Activated CD4-positive, alpha-beta T cell treated with anti-CD3 and anti-CD28 coated beads, Interleukin-2, amount 50 U/mL, for 24 hours (primary cell): ENCODE results near the gene TSPAN9.

Experiments used
- DNase-seq, 2 donors: peaks; one replicate each; pipeline ENCODE4 v3.0.0-alpha.2; 2020; ENCODE audit warnings: low read depth in 1 of 2, low spot score in 1 of 2

Gene TSPAN9

DNA sequence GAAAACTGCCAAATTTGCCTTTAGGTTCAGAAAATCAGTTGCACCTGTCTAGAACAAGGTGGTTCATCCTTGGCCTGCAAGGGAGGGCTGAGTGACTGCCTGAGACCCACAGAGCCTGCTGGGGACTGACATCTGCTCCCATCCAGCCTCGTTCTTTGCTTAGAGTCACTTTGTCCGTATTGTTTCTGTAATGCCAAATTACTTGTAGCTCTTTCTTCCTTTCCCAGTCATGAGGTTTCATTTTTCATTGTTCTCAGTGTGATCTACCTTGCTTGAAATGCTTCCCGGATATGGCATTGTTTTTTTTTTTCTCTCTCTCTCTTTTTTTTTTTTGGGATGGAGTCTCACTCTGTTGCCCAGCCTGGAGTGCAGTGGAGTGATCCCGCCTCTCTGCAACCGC lies 21.3 kb downstream of the TSPAN9 start:
- no peak for DNase-seq

DNA sequence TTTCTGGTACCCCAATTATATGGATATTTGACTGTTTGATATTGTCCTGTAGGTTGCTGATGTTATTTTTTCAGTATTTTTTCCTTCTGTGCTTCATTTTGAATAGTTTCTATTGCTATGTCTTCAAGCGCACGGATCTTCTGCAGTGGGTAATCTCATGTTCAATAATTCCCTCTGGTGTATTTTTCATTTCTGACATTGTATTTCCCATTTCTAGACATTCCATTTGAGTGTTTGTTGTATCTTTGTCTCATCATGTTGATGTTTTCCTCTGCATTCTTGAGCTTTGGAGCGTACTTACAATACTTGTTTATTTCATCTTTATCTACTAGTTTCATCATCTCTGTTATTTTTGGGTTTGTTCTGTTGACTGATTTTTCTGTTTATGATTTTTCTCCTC lies 22.0 kb downstream of the TSPAN9 start:
- DNase-seq = no peak

DNA sequence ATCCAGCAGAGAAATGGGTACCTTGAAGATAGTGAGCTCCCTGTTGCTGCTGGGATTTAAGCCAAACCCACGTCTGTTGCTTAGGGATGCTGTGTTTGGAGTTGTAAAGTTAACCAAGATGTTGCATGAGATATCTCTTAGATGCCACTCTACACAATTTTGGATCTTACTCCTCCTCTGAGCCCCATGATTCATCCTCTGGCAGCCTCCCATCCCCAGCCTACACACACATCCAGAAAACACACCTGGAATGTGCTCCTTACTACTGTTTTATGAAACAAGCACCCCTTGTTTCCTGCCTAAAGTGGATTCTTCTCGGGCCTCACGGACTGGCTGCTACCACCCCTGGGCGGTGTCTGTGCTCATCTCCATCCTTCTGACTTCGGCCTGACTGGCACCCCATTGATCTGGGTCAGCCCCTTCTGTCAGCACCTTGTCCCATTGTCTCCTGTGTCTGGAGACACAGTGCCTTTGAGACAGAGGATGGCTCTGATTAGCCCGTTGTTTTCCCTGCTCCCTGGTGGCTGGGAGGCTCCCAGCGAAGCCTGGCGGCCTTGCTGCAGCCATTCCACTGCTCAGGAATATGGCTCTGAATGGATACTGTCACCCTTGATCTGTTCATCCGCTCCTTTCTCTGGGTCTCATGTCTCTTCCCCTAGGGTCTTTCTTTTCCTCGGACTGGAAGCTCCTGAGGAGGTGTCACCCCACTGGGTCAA lies 24.3 kb downstream of the TSPAN9 start:
- DNase-seq = no peak

DNA sequence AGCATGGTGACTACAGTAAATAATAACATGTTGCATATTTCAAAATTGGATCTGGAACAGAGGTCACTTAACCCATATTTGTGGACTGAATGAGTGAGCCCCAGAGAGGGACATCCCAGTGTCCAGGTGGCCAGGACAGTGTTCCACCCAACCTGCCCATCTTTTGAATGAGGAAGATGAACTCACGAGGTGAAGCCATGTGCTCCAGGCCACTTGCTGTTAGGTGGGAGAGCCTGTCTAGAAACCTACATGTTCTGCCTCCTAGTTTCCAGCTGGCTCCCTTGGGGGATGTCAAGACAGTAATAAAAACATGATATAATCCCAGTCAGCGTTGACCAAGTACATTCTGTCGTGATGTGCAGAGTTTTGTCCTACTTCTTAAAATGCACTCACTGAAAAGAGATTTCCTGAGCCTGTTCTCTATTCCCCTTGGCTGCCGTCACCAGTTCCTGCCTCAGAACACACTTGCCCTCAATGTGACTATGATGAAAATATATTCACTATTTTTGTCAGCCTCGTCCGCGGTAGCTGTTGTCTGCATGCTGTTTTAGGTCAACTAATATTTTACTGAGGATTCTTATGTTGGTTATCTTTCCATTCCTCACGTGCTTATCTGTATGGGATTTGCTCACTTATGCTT lies 25.7 kb downstream of the TSPAN9 start:
- DNase-seq = no peak

DNA sequence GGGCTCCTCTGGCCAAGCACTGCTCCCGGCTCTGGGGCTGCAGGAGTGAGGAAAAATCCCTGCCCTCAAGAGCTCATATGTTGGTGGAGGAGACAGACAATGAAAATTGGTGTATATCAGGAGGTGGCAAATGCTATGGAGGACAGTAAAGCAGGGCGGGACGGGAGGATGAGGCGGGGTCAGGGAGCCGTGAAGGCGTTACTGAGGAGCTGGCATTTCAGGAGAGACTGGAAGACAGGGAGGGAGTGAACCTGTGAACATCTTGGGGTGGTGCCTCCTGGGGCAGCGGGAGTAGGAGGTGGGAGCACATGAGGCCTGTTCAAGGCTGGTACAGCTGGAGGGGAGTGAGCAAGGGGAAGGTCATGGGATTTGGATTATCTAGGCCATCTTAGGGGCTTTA lies 26.6 kb downstream of the TSPAN9 start:
- DNase-seq = no peak

DNA sequence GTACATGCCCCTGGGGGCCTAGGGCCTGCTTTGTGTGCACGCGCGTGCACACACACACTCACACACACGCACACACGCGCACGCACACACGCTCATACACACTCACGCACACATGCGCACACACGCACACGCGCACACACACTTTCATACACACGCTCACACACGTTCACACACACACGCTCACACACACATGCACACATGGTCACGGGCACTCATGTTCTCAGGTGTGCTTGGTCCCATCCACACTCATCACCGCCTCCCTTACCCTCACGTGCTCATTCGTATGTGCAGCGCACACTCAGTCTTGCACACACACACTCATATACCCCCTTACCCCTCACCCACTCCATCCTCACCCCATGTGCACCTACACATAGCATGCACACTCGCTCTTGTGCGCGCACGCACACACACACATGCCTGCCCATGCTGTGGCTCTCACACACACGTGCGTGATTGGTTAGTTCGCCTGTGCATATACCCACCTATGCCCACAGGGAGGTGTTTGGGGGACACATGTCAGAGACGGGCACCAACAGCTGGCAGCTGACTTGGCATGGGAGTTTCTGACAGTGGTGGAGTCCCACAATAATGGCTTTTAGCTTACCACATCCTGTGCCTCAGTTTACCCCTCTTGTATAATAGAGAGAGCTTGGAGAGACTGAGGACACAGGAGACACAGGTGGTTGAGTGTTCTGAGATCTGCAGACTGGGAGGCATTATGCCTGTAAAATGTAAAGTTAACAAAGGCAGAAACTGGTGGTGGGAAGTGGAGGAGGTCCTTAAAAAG lies 28.7 kb downstream of the TSPAN9 start:
- no peak for DNase-seq

DNA sequence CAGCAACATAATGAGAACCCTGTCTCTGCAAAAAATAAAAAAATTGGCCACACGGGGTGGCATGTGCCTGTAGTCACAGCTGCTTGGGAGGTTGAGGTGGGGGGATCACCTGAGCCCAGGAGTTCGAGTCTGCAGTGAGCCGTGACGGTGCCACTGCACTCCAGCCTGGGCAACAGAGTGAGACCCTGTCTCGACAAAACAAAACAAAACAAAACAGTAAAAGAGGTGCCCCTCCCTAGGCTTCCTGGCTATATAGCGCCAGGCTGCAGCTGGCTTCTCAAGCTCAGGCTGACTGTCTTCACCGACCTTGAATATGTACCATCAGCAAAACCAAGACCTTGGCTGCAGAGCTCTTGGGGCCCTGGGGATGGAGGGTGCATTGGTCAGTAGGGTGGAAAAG lies 29.4 kb downstream of the TSPAN9 start:
- no peak for DNase-seq

DNA sequence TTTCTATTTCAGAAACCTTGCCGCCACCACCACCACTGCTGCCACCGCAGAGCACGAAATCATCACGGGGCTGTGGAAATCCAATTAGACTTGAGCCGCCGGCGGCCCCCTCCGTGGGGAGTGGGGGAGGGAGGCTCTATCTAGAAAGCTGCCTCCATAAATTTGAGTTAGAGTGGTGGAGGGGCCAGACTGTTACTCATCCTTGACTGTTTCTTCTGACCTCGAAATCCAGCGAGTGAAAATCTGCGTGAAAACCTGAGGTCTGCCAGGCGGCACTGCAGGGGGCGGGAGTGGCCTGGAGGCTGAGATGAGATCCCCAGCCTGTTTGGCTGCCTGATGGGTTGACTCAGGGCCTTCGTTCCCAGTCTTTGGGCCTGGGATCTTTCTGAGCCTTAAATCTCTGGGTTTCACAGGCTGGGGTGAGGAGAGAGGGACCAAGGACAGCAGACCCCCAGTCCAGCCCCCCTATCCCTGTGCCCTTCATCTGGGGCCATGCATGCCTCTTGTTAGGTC lies 29.9 kb downstream of the TSPAN9 start:
- DNase-seq = no peak

DNA sequence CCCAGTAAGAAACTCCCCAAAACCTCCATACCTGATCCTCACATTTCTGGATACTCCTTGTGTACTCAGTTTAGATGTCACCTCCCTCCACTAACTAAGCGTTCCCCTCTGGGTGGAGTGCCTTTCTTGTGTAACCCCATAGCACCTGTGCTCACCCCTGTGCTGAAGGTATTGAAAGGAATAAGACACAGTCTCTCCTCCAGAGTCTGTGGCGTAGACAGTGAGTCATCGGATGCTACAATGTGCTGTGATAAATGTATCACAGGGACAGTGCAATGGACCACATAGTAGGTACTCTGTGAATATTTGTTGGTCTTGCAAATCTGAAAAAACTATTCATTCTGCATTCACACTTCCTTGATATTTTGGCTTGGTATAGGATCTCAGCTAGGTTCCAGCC lies 30.8 kb downstream of the TSPAN9 start:
- no peak for DNase-seq

DNA sequence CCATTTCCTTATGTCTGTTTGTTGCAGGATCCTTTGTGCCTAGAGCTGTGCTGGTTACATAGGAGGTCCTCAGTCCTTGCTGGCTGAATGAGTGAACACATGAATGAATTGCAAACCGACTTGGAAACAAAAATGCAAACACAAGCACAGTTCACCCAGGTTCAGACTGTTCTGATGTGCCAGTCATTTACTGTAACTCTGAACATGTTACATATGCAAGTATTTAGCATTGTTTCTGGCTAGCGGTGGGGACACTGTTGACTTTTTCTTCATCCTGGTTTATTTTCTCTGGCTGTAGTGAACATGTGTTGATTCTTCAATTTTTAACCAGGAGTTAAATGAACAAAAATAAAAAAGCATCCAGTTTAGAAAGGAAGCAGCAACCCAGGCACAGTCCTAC lies 33.4 kb downstream of the TSPAN9 start:
- DNase-seq = no peak

DNA sequence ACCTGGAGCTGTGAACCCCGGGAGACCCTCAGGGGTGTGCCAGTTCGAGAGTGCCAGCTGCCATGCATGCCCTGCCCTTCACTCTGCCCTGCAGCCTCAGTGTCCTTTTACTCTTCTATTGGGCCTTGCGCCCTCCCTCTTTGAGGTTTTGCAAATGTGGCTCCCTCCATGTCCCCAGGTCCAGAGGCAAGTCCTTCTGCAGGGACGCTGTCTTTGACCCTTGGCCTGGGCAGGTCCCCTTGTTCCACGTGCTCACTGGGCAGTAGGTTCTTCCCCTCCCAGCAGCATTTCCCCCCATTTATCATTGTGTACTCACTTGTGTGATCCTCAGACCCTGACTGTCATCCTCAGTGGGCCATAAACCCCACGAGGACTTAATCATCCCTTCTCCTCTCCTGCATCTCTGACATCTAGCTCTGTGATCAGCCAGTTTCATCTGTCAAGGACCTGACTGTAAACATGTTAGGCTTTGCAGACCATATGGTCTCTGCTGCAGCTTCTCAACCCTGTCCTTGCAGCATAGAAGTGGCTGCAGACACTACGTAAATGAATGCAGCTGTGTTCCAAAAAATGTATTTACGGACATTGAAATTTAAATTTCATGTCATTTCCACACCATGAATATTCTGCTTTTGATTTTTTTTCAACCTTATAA lies 36.6 kb downstream of the TSPAN9 start:
- DNase-seq = no peak

DNA sequence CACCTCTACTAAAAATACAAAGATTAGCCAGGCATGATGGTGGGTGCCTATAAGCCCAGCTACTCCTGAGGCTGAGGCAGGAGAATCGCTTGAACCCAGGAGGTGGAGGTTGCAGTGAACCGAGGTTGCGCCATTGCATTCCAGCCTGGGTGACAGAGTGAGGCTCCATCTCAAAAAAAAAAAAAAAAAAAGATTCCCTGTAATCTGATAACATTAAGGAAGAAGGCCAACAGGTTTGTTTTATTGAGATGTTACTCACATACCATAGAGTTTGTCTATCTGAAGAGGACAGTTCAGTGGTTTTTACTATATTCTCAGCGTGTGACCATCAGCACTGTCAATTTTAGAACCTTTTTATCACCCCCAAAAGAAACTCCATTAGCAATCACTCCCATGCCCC lies 37.5 kb downstream of the TSPAN9 start:
- no peak for DNase-seq

DNA sequence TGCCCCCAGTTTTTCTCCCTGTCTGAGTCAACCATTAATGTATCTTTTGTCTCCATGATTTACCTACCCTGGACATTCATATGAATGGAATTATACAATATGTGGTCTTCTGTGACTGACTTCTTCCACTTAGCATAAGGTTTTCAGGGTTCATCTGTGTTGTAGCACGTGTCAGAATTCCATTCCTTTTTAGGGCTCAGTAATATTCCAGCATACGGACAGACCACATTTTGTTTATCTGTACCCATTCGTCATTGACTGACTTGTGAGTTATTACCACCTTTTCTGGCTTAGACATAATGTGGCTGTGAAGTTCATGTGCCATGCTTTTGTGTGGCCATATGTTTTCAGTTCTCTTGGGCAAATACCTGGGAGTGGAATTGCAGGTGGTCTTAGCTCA lies 37.9 kb downstream of the TSPAN9 start:
- no peak for DNase-seq

DNA sequence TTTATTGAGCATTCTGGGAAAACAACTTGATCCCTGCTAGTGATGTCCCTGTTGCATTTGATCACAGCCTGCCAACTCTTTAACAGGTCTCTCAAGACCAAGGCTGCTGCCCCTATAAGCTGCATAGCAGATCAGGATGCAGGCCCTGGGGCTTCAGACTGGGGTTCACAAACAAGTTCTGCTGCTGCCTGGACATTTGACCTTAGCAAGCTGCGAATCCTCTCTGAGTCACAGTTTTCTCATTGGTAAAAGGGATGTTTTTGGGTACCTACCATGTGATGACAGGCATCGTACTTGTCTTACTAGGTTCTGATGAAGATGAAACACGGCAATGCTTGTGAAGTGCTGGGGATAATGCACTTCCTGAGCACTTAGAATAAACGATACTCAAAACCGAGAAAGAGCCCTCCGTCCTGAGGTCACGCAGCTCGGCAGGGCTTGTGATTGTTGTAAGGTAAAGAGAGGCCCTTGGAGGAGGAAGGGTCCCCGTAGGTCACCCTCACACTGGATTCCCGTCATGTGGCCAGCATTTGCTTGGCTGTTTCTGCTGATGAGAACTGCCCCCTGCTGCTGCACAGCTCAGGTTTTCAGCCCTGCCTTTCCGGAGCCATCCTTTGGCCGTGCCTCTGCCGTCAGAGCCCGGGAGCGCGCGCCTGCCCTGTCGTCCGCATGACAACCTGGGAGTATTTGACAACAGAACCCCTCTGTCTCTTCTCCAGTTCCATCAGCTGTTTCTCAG lies 39.1 kb downstream of the TSPAN9 start:
- no peak for DNase-seq

DNA sequence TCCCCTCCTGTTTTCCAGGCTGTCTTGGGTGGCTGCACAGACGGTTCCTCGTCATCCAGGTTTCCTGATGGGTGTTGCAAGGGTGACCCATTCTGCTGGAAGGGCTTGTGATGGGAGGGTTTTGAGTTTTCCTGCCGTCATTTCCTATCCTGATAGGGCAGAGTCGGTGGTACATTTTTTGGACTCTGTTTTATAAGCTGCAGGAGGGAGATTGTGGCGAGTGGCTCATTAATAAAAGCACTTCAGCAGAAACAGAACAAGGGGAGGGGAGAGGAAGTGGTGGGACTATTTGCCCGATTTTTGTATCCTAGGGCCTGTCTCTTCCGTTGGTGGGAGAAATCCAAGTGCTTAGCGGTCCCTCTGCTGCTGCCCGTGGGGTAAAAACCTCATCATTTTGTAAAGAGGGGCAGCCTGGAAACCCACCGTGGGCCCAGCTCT lies 40.0 kb downstream of the TSPAN9 start:
- DNase-seq = no peak

DNA sequence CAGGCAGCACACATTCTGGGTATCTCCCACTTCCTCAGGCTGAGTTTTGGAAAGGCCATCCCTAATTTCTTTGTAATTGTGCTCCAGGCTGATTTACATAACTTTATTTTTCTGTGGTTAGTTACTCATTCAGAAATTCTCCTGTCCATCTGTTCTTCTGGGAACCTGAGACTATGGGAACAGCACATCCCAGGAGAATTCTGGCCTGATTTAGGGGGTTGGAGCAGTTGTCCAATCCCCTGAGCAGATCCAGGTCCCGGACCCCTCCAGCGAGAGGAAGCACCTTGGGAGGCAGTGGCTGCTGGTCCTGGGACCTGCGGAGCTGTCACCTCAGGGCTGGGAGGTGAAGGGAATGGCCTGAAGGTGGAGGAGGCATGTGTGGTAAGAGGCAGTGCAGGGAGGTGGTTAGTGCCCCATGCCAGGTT lies 40.4 kb downstream of the TSPAN9 start:
- no peak for DNase-seq

DNA sequence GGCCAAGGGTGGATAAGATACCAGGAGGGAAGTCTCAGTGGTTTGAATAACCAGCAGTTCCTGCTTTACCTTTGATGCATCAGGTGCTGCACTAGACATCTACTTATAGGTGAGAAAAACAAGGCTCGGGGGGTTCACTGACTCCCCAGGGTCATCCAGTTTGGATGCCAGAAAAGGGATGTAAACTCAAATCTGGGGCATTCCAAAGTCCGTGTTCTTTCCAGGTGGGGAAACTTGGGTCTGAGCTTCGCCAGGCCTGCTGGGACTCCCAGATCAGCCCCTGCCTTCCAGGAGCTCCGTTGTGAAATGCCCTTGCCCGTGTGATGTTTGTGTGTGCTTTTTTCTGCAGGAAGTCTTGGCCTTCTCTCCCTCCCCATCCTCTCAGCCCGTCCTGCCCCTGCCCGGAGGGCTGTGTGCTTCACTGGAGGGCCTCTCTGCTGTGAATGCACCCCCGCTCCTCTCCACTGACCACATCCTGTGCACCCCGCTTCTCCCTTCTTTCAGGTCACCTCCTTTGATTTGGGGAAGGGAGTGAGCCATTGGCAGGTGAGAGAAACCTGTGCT lies 42.1 kb downstream of the TSPAN9 start:
- DNase-seq = no peak

DNA sequence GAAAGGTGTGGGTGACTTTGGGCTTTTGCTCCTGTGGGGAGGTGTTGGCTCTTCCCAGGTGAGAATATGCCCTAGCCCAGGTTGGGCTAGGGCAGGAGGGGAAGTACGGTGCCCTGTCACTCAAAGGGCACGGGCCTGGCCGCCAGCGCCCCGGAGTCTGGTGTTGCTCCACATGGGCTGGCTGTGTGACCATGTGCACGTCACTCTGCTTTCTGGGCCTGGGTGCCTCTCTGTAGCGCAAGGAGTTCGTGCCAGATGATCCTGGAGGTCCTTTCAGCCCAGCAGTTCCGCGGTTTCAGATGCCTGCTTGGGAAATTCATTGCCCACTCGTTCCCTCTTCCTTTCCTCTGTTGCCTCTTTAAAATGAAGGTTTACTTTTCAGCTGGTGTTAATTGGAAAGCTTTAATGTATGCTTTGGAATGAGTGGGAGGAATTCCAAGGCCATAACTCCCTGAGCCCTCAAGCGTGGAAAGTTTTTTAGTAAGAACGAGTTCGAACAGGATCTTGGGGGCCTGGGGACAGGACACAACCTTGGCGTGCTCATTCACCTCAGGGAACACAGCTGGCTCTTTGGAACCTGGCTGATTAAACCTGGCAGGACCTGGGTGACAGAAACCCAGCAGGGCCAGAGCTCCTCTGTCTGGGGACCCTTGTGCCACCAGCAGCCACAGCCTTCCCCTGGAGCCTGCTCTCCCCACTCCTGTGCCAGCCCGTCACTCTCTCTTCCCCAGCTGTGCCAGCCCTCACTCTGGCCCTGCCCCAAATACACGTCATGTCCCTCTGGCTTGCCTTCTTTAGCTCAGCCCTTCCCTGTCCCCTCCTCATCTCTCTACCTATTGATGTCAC lies 42.8 kb downstream of the TSPAN9 start:
- DNase-seq = no peak

DNA sequence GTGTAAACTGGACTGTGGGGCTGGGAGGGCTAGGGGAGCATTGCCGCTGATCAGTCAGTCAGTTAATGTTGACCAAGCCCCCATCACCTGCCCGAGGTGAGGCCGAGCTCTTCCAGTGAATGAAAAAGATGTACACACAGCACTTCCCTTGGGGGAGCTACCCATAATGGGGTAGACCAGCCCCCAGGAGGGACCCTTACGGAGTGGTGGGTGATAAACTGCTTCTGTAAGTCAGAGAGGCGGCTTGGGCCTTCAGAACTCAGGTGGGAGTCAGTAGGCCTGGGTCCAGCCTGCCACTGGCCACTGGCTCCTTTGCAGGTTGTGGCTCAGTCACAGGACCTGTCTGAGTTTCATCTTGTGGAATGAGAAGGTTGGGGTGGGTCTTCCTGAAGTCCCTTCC lies 43.5 kb downstream of the TSPAN9 start:
- no peak for DNase-seq
